Measurements from ENCODE around the gene SOX15. TPM values are rescaled to one million over a fixed set of nuclear protein-coding genes. Genes with fewer than 3 reads are reported as not detected.
A peak's percentile ranks its signal among the peaks of the same experiment; 100 is the strongest.

SOX15 gene
- total and polyA plus RNA-seq, 10 of the 15 experiments (the other 5 are each of a cell fraction or from before 2014, with no cell fraction given) = 0.06 to 0.53 (median 0.16) TPM; not detected in 2

- TF ChIP-seq, protein P1, sequence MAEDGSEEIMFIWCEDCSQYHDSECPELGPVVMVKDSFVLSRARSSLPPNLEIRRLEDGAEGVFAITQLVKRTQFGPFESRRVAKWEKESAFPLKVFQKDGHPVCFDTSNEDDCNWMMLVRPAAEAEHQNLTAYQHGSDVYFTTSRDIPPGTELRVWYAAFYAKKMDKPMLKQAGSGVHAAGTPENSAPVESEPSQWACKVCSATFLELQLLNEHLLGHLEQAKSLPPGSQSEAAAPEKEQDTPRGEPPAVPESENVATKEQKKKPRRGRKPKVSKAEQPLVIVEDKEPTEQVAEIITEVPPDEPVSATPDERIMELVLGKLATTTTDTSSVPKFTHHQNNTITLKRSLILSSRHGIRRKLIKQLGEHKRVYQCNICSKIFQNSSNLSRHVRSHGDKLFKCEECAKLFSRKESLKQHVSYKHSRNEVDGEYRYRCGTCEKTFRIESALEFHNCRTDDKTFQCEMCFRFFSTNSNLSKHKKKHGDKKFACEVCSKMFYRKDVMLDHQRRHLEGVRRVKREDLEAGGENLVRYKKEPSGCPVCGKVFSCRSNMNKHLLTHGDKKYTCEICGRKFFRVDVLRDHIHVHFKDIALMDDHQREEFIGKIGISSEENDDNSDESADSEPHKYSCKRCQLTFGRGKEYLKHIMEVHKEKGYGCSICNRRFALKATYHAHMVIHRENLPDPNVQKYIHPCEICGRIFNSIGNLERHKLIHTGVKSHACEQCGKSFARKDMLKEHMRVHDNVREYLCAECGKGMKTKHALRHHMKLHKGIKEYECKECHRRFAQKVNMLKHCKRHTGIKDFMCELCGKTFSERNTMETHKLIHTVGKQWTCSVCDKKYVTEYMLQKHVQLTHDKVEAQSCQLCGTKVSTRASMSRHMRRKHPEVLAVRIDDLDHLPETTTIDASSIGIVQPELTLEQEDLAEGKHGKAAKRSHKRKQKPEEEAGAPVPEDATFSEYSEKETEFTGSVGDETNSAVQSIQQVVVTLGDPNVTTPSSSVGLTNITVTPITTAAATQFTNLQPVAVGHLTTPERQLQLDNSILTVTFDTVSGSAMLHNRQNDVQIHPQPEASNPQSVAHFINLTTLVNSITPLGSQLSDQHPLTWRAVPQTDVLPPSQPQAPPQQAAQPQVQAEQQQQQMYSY (CRISPR knock-in tag; IDR thresholded peaks at IDR 0.05) = peak; percentile 61; the same call in 1 of the 2 replicates
- TF ChIP-seq ELK1 (IDR thresholded peaks at IDR 0.05; ENCODE audit: low read depth, low read length) (peak; percentile 78; the same call in 1 of the 2 replicates), NFYA (IDR thresholded peaks at IDR 0.05; ENCODE audit: borderline replicate concordance, low read depth, low read length) (peak; percentile 87), POLR2AphosphoS2 (IDR thresholded peaks at IDR 0.05; ENCODE audit: low read depth, low read length) (peak; percentile 98), YY1 (IDR thresholded peaks at IDR 0.05; ENCODE audit: low read depth, low read length) (peak; percentile 95), BCL11A (IDR thresholded peaks at IDR 0.05; ENCODE audit: low read depth, low read length) (0 out of 2 replicates have a peak, but pooled peaks have one; percentile 24), NKRF (conservative IDR thresholded peaks at IDR 0.05) (peak; percentile 64; the same call in 1 of the 2 replicates), TAF1 (IDR thresholded peaks at IDR 0.05; ENCODE audit: borderline replicate concordance, low read depth, low read length) (peak; percentile 89), MTA3 (IDR thresholded peaks at IDR 0.05; ENCODE audit: borderline replicate concordance, low read length) (peak; percentile 3; the same call in 1 of the 2 replicates), ZNF687 (IDR thresholded peaks at IDR 0.05) (peak; percentile 71), IKZF1 (conservative IDR thresholded peaks at IDR 0.05) (peak; percentile 52; the same call in 1 of the 2 replicates), TARDBP (IDR thresholded peaks at IDR 0.05; ENCODE audit: borderline replicate concordance) (peak; percentile 82), NR2C1 (IDR thresholded peaks at IDR 0.05) (no peak), ASH2L (IDR thresholded peaks at IDR 0.05; ENCODE audit: borderline replicate concordance, low read depth) (peak; percentile 73; the same call in 1 of the 2 replicates), POU2F2 (IDR thresholded peaks at IDR 0.05; ENCODE audit: borderline replicate concordance, low read depth, low read length) (peak; percentile 98), PML (IDR thresholded peaks at IDR 0.05; ENCODE audit: low read length) (peak; percentile 99)
- TF ChIP-seq, protein P2, sequence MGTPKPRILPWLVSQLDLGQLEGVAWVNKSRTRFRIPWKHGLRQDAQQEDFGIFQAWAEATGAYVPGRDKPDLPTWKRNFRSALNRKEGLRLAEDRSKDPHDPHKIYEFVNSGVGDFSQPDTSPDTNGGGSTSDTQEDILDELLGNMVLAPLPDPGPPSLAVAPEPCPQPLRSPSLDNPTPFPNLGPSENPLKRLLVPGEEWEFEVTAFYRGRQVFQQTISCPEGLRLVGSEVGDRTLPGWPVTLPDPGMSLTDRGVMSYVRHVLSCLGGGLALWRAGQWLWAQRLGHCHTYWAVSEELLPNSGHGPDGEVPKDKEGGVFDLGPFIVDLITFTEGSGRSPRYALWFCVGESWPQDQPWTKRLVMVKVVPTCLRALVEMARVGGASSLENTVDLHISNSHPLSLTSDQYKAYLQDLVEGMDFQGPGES (IDR thresholded peaks at IDR 0.05) = peak; percentile 99
These were observed 17.1 kb downstream of the SOX15 start (continued) for GRCh38 chr17:7572588-7573323.
